GM18907 (cell line): ENCODE results near the gene SYNE4.
"Not testable (repeated sequence)": the region's sequence is repeated elsewhere in the genome, so short reads cannot be mapped to it uniquely, and the experiment has no call there.

Source experiments
- ATAC-seq: cut with Tn5 transposase; IDR thresholded peaks from one replicate; pipeline ENCODE4 v1.9.1; 2021; ENCODE audit warnings: mild to moderate bottlenecking, moderate library complexity; ENCODE audit not compliant: unreplicated experiment

SYNE4 gene

DNA sequence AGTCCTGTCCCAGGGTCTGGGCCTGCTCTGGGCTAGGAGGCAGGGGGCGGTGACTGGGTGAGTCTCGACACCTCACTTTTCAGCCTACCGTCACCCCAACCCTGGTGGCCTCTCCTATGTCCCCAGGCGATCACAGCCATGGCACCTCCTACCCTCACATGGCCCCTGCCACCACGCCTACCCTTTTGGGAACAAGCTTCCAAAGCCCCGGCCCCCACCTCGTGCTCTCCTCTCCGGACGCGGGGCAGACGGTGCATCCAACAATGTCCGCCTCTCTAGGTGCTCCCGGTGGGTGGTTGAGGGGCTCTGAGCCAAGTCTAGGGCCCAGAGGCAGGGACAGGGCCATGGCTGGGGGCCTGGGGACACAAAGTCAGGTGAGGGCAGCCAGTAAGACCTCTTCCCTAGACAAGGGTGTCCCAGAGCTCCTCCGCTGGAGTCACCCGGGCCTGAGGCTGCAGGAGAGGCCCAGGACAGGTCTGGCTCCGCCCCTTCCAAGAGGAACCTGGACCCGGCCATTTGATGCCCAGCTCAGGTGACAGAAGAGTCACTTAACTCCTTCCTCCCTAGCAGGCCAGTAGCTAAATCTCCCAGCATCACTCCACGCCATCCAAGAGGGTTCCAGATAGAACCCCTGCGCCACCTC, at the start of gene SYNE4:
Gene SYNE4, minus strand, starts transcription at position 478 of the 643 bp plus-strand sequence. Its CDS starts 132 bp downstream, at position 346.
- no peak for ATAC-seq

DNA sequence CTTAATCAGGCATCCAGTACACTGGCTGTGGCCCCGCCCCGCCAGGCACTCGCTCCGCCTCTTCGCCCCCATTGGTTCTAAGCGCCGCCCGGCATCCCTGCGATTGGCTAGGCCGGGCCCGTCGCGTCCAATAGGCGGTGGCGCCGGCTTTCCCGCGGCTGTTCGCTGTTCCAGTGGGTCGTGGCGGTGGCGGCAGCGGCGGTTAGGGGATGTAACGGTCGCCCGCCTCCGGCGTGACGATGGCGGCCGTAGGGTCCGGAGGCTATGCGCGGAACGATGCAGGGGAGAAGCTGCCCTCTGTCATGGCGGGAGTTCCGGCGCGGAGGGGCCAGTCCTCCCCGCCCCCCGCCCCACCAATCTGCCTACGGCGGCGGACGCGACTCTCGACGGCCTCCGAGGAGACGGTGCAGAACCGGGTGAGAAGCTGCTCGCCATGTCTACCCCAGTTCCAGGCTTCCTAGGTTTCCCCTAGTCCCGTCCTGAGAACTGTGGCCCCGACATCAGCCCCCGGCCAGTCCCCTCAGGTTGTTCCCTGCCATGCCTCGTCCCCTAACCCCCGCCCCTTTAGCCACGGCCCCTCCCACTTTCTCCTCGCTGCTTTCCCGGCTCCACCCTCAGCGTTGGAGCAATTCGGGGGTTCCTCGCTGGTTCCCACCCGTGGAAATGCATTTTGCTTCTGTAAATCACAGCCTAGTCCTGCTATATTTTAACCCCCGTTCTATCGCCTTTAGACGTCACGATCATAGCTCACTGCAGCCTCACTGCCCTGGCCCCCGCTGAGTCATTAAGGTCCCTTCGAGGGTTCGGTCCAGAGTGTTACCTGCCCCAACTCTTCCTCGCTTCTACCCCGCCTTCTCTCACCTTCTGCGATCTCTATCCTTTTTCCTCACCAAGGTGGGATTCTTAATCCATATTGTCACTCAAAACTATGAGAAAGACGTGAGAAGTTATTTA, 46.4 kb upstream of the SYNE4 start, which contains the start of gene WDR62:
Gene WDR62, plus strand, starts transcription at position 165 of the 954 bp plus-strand sequence. Its CDS starts 75 bp downstream, at position 240.
- ATAC-seq = peak; percentile 78

- peak; percentile 85 for ATAC-seq
These were observed 45.6 kb upstream of the SYNE4 start, which contains the start of gene THAP8 for GRCh38 chr19:36054119-36054732. THAP8 (minus strand) TSS chr19:36054285; CDS start chr19:36054217, 68 bp downstream.

DNA sequence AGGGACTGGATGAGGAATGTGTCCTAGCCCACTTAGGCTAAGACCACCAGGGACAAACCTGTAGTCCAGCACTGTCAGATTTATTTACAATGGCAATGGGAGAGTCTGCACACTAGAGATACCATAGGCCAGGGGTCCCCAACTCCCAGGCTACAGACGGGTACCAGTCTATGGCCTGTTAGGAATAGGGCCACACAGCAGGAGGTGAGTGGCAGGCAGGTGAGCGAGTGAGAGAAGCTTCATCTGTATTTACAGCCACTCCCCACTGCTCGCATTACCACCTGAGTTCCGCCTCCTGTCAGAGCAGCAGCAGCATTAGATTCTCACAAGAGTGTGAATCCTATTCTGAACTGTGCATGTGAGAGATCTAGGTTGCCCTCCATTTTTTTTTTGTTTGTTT, 43.0 kb upstream of the SYNE4 start:
- no peak for ATAC-seq

- ATAC-seq = no peak
These were observed 42.6 kb upstream of the SYNE4 start for GRCh38 chr19:36051236-36051635.

DNA sequence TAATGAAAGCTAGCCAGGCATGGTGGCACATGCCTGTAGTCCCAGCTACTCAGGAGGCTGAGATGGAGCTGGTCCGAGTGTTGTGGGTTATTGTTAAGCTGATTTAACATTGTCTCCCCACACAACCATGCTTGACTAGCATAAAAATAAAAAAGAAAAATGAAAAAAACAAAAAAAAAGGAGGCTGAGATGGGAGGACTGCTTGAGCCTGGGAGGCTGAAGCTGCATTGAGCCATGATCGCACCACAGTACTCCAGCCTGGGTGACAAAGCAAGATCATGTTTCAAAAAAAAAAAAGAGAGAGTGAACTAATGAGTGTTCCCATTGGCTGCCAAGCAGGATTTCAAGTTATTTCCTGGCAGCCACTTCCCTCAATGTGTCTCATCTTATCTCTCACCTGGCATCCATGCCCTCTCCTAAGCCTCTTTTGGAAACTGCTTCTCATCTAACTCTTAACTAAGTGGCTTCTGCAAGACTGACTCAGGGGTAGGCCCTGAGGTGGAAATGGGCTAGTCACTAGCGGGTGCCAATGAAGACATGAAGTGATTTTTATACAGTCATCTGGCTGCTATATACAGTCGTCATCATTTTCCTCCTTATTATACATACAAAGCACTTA, 40.6 kb upstream of the SYNE4 start:
- ATAC-seq = no peak

DNA sequence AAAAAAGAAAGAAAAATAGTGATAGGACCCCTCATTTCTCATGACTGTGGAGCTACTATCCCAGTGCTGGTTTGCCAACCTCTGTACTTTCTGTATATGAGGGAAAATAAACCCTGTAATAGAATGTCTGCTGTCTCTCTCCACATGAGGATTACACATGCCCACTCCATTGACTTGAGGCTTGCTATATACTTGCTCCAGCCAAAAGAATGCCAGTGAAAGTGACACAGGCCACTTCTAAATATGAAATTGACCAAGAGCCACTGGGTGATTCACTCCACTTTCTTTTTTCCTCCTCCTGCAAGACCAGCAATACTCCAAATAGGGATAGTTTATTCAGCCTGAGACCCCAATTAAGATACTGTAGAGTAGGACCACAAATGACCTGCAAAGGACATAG, 39.2 kb upstream of the SYNE4 start:
- ATAC-seq = no peak

DNA sequence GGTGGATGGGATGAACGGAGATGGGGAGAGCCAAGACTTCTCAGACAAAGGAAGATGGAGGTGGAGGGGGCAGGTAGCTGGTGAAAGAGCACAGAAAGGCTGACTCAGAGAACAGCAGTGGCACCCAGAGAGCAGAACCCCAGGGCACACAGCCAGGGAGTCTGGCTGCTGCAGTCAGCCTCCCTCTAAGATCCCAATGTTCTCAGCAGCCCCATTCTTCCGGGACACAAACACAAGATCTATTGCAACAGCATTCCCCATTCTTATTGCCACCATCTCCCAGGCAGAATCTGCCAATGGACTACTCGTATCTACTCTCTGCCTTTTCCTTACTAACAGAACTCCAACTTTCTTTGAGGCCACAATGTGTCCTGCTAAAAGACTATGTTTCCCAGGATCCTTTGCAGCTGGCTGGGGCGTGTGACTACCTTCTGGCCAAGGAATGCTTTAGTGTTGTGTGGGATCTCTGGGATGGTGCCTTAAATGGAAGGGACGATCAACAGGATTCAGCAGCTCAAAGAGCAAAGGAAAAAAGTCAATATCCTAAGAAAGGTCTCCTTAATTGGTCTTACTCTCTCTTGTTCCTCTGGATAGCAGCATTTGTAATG, 37.9 kb upstream of the SYNE4 start:
- ATAC-seq = no peak

DNA sequence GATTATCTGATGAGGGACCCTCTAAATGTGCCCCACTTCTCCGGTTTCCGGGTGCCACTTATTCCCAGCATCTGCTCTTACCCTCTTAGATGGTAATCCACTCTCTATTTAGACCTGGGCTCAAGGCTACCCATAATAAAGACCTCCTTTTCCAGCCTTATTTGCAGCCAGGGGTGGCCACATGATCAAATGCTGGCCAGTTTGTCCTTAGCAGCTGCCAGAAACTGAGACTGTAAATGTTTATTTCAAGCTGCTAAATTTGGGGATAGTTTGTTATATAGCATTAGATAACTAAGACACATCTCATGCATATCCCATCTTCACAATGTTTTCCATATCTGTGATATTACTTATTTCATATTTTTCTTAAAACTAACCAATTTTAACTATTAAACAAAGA, 35.3 kb upstream of the SYNE4 start:
- no peak for ATAC-seq

GRCh38 chr19:36041831-36042230, 33.2 kb upstream of the SYNE4 start:
- ATAC-seq = no peak

DNA sequence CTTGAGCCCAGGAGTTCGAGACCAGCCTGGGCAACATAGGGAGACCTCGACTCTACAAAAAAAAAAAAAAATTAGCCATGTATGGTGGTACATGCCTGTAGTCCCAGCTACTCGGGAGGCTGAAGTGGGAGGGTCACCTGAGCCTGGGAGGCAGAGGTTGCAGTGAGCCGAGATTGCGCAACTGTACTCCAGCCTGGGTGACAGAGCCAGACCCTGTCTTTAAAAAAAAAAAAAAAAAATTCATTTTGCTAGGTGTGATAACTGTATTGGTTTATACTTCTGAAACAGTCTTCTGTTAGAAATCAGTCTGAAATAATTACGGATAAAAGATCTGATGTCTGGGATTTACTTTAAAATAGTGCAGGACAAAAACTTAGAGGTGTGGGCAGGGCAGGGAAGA, 32.5 kb upstream of the SYNE4 start:
- ATAC-seq = not testable (repeated sequence)

DNA sequence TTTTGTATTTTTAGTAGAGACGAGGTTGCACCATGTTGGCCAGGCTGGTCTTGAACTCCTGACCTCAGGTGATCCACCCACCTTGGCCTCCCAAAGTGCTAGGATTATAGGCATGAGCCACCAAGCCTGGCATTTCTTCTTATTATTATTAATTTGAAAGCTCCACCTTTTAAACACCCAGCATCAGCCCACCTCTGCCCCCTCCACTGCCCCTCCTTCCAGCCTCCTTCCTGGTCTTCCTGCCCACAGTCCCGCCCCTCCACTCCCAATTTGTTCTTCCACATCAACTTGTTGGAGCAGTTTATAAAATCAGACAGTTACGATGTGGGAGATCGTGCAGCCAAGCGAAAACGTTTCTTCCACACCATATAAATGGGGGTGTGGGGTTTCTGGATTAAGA, 31.9 kb upstream of the SYNE4 start:
- no peak for ATAC-seq

GRCh38 chr19:36032251-36033104, 23.9 kb upstream of the SYNE4 start, which contains the start of gene CLIP3:
CLIP3 (minus strand) TSS chr19:36032873; CDS start chr19:36032357, 516 bp downstream.
- no peak for ATAC-seq

GRCh38 chr19:36031308-36031707, 22.7 kb upstream of the SYNE4 start:
- no peak for ATAC-seq

- no peak for ATAC-seq
These were observed 21.9 kb upstream of the SYNE4 start for GRCh38 chr19:36030264-36031148.

DNA sequence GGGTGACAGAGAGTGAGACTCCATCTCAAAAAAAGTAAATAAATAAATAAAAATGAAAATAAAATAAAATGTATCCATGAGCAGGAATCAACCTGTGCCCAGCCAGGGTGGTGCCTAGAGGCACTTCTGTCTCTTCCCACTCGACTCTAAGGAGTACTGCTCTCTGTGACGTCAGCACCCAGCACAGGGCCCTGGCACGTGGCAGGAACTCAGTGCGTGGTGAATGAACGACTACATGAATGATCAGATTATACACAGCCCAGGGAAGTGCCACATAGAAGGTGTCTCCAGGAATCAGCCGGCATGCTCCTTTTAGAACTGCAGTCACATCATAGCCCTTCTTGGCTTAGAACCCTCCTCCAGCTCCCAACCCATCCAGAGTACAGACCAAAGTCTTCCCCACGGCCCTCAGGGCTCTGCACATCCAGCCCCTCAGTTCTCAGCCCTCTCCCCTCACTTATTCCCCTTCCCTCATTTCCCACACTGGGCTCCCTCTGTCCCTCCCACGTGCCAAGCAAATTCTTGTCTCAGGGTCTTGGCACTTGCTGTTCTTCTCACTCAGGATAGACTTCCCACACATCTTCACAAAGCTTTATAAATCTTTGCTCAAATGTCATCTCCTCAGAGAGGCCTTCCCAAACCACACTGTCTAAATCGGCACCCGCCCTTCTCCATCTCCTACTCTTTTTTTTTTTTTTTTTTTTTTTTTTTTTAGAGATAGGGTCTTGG, 19.9 kb upstream of the SYNE4 start:
- no peak for ATAC-seq

DNA sequence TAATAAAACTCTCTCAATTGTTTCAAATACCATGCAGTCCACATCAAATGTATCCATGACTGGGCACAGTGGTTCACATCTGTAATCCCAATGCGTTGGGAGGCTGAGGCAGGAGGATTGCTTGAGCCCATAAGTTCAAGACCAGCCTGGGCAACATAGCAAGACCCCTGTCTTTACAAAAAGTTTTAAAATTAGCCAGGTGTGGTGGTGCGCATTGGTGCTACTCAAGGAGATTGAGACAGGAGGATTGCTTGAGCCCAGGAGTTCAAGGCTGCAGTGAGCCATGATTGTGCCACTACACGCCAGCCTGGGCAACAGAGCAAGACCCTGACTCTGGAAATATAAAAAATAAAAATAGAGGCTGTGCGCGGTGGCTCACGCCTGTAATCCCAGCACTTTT, 19.1 kb upstream of the SYNE4 start:
- no peak for ATAC-seq
